Ovary (tissue), 3 donors: ENCODE results near the gene SBK2.

Source experiments
- EP300 ChIP-seq: sonication (generic); formaldehyde crosslinking; IDR thresholded peaks from one replicate; pipeline ENCODE4 v1.6.1; 2017; ENCODE audit warnings: antibody characterized with exemption
- POLR2A ChIP-seq: fragments of 450-650 bp; IDR thresholded peaks from one replicate; pipeline ENCODE4 v1.6.1; 2017; ENCODE audit warnings: antibody characterized with exemption, mild to moderate bottlenecking, moderate library complexity
- TF ChIP-seq, protein P1 (sequence below), 3 donors: fragments of 450-650 bp in 2 of 3; fragments of 200-600 bp in 1 of 3; IDR thresholded peaks; one replicate each; pipeline versions ENCODE4 v1.5.1 to v1.8.0; 2016 to 2022; ENCODE audit warnings: antibody characterized with exemption in 3 of 3, mild to moderate bottlenecking in 1 of 3
- donor health status: DM: no; HTN: no; CAD: no.

DNA sequence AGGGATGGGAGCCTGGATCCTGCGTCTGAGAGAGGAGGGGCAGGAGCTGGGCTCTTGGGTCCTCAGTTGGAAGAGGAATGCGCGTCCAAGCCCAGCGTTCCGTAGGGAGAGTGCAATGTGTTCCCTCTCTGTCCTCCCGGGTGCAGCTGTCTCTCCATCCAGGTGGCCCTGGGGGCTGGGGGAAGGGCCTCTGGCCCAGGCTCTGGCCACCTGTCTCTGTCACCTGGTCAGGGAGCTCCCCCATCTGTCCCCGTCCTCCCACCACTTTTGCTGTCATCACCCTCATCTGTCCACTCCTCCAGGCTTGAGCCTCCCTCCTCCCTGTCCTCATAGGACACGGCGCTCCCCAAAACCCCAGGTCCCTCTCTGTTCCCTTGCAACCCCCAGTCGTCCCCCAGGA is 3.7 kb upstream of the SBK2 start:
- TF ChIP-seq, protein P1, sequence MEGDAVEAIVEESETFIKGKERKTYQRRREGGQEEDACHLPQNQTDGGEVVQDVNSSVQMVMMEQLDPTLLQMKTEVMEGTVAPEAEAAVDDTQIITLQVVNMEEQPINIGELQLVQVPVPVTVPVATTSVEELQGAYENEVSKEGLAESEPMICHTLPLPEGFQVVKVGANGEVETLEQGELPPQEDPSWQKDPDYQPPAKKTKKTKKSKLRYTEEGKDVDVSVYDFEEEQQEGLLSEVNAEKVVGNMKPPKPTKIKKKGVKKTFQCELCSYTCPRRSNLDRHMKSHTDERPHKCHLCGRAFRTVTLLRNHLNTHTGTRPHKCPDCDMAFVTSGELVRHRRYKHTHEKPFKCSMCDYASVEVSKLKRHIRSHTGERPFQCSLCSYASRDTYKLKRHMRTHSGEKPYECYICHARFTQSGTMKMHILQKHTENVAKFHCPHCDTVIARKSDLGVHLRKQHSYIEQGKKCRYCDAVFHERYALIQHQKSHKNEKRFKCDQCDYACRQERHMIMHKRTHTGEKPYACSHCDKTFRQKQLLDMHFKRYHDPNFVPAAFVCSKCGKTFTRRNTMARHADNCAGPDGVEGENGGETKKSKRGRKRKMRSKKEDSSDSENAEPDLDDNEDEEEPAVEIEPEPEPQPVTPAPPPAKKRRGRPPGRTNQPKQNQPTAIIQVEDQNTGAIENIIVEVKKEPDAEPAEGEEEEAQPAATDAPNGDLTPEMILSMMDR (IDR thresholded peaks at IDR 0.05) = no peak
- TF ChIP-seq POLR2A (no peak), EP300 (no peak)
